ENCODE measurements around the gene NCOA3.
"Not testable (repeated sequence)": the region's sequence is repeated elsewhere in the genome, so short reads cannot be mapped to it uniquely, and the experiment has no call there.

Gene NCOA3

DNA sequence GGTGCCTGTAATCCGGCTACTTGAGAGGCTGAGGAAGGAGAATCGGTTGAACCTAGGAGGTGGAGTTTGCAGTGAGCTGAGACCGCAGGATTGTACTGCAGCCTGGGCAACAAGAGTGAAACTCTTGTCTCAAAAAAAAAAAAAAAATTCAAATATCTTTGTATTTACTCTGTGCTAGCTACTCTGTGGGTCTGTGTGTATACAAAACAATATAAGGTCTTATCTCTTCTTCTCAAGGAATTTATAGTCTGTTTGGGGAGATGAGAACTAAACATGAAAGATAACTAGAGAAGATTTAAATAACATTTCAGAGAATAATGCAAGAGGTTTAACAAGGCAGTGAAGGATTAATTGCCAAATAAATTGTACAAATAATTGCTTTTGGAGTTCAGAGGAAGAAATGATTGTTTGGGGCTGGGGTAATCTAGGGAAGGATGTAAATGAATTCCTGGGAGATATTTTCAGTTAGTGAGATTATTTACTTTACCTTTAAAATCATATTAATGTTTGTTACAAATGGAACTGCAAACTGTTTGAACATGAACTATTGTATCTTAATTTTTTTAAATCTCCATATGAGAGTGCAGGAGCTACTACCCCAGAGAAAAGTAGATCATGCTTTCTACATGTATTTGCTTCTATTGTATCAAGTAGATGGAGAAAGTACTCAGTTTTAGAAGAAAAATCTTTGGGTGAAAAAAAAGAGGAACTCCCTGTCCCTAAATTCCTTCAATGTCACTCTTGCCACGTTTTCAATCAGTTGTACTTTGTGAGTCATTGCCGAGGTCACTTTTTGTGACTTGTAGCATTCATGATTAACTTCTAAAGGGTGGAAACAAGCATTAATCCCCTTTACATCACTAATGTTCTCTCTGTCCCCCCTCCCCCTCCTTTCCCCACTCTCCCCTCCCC, 39.0 kb downstream of the NCOA3 start:
- peak; percentile 49 to 62 for DNase-seq

DNA sequence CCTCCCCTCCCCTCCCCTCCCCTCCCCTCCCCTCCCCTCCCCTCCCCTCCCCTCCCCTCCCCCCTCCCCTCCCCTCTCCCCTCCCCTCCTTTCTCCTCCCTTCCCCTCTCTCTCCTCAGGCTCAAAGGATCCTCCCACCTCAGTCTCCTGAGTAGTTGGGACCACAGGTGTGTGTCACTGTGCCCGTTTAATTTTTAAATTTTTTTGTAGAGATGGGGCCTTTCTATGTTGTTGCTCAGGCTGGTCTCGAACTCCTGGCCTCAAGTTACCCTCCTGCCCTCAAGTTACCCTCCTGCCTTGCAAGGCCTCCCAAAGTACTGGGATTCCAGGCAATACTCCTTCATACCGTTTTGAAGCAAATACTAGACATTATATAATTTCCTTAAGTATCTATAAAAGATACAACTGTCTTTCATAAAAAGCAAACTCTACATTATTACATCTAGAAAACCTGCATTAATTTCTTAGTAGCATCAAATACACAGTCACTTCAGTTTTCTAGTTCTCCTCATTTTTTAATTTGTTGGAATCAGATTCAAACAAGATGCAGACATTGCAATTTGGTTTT, 39.8 kb downstream of the NCOA3 start:
- DNase-seq, result no peak

DNA sequence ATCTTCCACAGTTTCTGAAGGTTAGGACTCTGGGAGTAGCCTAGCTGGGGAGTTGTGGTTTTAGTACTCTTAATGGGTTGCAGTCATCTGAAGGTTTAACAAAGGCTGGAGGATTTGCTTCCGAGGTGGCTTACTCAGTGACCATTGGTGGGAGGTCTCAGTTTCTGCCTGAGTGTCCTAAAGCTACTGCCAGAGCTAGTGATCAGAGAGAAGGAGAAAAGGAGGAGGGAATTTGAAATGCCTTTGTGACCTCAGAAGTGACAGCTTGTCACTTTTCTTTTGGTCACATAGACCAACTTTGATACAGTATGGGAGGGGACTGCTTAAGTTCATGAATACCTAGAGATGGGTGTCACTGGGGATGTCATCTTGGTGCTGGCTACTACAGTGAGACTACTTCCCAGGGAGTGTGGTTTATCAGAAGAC, 41.3 kb downstream of the NCOA3 start:
- DNase-seq, result no peak

DNA sequence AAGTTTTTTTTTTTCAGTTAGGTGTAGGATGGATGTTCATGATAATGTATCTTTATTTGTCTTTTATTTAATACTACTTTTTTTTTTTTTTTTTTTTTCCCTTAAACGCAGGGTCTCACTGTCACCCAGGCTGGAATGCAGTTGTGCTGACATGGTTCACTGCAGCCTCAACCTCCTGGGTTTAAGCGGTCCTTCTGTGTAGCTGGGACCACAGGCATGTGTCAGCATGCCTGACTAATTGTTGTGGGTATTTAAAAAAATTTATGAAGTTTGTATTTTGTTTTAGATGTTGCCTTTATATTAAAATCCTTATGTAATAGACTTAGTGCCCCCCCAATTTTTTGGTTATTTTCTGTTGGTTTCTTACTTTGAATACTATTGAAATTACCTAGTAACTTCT, 42.6 kb downstream of the NCOA3 start:
- no peak for DNase-seq

DNA sequence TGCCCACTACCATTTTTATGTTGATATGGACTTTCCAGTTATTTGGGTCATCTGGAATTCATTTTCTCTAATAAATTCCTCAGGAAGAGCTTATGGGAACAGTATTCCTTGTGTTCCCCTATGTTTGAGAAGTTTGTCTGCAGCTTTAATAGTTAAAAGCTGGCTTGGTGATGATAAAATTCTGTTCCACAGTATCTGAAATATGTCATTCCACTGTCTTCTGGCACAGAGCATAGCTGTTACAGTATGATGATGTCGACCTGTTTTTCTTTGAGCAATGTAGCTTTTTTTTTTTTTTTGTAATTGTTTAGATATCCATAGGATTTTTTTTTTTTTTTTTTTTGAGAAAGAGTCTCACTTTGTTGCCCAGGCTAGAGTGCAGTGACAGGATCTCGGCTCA, 43.2 kb downstream of the NCOA3 start:
- no peak for DNase-seq

DNA sequence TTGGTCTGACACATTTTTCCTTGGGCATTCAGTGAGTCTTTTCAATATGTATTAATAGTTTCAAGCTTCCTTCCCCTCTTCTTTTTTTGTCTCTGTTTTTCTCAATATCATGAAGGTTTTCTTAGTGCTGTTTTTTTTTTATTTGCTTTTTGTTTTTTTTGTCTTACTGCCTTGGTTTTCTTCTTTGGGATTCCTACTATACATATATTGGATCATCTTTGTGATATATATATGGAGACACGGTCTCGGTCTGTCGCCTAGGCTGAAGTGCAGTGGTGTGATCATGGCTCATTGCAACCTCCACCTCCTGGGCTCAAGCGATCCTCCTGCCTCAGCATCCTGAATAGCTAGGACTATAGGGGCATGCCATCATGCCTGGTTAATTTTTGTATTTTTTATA, 43.8 kb downstream of the NCOA3 start:
- no peak for DNase-seq

DNA sequence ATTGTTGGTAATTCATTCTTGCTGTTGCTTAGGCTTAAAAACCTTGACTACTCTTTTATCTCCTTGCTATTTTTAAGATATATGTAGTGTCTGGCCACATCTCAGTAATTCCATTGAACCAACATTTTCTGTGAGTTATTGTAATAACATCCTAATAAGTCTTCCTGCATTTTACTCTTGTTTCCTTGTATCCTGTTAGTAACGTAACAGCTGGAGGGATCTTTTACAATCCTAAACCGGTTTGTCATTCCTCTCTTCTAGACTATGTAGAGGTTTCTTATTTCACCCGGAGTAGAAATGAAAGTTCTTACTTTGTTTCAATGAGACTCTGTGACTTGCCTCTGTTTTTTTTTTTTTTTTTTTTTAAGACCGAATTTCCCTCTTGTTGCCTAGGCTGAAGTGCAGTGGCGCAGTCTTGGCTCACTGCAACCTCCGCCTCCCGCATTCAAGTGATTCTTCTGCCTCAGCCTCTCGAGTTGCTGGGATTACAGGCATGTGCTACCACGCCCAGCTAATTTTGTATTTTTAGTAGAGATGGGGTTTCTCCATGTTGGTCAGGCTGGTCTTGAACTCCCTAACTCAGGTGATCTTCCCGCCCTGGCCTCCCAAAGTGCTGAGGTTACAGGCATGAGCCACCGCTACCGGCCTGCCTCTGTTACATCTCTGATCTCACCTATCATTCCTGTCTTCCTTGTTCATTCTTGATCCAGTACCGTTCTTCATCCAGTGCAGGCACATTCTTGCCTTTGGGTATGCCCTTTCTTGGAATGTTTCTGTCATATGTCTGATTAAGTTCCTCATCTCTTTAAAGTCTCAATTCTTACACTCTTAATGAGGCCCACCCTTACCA, 44.7 kb downstream of the NCOA3 start:
- no peak for DNase-seq

DNA sequence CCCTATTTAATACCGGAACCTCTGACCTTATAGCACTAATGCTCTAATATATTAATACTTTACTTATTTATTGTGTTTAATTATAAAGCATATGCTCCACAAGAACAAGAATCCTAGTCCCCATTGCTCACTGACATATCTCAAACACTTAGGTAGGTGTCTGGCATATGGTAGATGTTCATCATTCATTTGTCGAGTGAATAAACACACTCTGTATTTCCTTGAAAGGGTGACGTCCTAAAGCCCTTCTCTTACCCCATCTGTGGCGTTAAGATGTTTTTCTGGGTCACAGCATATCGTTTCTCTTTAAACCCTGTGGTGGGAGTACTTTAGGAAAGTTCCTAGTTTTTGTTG, 45.3 kb downstream of the NCOA3 start:
- no peak for DNase-seq

DNA sequence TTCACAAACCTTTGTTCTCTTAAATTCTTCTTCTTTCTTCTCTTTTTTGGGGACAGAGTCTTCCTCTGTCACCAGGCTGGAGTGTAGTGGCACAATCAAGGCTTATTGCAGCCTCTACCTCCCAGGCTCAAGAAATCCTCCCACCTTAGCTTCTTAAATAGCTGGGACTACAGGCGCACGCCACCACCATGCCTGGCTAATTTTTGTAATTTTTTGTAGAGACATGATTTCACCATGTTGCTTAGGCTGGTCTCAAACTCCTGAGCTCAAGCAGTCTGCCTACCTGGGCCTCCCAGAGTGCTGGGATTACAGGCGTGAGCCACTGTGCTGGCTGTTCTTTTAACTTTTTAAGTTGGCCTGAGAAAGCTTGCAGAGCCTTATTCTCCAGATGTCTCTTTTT, 48.0 kb downstream of the NCOA3 start:
- DNase-seq, result no peak

DNA sequence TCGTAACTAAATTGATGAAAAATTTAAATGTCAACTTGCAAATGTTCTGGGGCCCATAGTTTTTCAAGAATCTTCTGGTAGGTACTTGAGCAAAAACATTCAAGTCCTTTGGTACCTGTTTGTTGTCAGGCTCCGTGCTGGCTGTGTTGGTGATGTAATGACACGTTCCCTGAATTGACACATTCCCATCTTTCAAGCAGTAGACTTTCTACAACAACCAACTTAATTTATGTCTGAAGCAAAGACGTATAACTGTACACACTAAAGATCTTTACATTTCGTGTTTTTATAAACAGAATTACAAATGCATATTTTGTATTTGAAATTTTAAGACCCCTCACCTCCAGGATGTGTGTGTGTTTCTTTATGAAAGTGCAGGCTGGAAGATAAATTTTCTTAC, 49.5 kb downstream of the NCOA3 start:
- DNase-seq, result no peak

DNA sequence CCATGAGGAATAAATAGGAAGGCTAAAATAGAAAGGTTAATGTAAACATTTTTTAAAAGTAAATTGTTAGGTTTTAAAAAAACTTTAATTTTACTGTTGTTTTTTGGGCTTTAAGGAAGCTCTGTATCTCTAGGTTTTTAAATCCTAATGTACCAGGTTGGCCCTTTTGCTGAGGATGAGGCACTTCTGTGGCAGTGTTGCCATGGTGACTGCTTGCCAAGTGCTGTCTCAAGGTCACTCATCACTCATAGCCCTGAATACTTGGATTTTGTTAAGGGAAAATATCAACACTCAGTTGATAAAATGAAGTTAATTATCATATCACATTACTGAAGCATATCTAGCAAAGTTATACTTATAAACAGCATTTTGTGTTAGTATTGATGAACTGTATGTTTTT, 50.2 kb downstream of the NCOA3 start:
- DNase-seq, result no peak

DNA sequence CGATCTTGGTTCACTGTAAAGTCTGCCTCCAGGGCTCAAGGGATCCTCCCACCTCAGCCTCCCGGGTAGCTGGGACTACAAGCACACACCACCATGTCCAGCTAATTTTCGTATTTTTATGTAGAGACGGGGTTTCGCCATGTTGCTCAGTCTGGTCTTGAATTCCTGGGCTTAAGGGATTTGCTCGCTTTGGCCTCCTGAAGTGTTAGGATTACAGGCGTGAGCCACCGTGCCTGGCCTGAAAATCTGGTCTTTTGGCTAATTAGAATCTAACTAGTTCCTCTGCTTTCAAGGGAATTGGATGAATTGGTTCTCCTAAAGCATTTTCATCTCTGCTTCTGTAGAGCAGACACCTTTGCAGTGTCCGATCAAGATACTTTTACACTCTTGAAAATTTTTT, 51.3 kb downstream of the NCOA3 start:
- DNase-seq, result no peak

DNA sequence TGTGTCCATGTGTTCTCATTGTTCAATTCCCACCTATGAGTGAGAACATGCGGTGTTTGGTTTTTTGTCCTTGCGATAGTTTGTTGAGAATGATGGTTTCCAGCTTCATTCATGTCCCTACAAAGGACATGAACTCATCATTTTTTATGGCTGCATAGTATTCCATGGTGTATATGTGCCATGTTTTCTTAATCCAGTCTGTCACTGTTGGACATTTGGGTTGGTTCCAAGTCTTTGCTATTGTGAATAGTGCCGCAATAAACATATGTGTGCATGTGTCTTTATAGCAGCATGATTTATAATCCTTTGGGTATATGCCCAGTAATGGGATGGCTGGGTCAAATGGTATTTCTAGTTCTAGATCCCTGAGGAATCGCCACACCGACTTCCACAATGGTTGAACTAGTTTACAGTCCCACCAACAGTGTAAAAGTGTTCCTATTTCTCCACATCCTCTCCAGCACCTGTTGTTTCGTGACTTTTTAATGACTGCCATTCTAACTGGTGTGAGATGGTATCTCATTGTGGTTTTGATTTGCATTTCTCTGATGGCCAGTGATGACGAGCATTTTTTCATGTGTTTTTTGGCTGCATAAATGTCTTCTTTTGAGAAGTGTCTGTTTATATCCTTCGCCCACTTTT, 52.0 kb downstream of the NCOA3 start:
- DNase-seq, result not testable (repeated sequence)

DNA sequence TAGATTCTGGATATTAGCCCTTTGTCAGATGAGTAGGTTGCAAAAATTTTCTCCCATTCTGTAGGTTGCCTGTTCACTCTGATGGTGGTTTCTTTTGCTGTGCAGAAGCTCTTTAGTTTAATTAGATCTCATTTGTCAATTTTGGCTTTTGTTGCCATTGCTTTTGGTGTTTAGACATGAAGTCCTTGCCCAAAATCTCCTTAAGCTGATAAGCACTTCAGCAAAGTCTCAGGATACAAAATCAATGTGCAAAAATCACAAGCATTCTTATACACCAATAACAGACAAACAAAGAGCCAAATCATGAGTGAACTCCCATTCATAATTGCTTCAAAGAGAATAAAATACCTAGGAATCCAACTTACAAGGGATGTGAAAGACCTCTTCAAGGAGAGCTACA, 52.6 kb downstream of the NCOA3 start:
- DNase-seq, result not testable (repeated sequence)

DNA sequence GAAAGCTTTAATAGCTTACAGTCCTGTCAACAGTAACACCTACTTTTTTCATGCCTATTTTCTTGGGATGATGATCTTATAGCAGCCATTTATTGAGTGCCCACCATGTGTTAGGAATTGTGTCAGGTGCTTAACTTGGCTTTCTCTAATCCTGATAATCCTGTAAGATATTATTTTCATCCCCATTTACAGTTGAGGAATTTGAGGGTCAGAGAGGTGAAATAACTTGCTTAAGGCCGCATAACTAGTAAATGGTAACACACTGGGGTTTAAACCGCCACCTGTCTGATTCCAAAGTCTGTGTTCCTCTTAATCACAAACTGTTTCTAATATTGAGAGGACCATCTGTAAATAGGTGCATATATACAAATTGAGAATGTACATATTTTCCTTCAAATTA, 55.5 kb downstream of the NCOA3 start:
- DNase-seq, result no peak

DNA sequence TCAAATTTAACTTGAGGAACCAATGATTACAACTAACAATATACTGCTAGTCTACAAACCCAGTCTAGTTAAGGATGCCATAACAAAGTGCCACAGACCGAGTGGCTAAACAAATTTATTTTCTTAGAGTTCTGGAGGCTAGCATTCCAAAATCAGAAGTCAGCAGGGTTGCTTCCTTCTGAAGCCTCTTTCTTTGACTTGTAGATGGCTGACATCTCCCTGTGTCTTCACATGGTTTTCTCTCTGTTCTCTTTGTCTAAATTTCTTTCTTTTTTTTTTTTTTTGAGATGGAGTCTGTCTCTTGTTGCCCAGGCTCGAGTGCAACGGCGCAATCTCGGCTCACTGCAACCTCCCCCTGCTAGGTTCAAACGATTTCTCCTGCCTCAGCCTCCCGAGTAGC, 56.1 kb downstream of the NCOA3 start:
- DNase-seq, result no peak

DNA sequence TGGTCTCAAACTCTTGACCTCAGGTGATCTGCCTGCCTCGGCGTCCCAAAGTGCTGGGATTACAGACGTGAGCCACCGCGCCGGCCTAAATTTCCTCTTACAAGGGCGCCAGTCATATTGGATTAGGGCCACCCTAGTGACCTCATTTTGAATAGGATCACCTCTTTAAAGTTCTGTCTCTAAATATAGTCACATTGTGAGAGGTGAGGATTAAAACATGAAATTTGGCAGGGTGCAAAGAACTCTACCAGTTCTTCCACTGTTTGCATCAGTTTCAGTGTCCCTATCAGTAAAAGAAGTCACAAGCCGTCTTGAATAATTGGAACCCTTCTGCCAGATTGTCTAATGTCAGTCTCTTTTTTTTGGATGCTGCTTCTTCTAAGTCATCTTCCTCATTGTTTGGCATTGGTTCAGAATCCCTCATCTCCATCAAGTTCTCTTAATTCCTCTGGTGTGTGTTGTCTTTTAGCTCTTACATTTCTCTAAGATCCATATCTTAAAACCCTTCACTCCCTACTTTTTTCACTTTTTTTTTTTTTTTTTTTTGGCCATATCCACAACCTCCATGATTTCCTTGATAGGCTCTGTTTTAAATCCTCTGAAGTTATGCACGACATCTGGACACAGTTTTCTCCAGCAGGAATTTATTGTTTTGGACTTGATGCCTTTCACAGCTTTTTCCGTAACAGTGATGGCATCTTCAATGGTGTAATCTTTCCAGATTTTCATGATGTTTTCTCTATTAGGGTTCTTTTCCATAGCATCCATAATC, 56.8 kb downstream of the NCOA3 start:
- no peak for DNase-seq

DNA sequence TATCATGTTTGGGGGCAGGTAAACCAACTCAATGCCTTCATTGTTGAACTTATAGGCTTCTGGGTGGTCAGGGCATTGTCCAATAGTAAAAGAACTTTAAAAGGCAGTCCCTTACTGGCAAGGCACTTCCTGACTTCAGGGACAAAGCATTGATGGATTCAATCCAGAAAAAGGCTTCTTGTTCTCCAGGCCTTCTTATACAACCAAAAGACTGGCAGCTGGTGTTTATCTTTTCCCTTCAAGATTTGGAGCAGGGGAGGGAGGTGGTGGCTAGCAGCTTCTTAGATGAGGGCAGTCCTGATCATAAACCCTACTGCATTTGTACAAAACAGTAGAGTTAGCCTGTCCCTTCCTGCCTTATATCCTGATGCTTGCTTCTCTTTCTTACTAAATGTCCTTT, 57.5 kb downstream of the NCOA3 start:
- DNase-seq, result no peak

DNA sequence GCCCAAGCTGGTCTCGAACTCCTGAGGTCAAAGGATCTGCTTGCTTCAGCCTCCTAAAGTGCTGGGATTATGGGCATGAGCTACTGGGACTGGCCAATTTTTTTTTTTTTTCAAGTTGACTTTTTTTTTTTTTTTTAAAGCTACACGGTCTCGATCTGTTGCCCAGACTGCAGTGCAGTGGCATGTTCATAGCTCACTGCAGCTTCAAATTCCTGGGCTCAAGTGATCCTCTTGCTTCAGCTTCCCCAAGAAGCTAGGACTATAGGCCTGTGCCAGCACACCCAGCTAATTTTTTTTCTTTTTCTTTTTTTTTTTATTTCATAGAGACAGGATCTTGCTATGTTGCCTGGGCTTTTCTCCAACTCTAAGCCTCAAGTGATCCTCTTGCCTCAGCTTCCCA, 59.5 kb downstream of the NCOA3 start:
- DNase-seq, result no peak

DNA sequence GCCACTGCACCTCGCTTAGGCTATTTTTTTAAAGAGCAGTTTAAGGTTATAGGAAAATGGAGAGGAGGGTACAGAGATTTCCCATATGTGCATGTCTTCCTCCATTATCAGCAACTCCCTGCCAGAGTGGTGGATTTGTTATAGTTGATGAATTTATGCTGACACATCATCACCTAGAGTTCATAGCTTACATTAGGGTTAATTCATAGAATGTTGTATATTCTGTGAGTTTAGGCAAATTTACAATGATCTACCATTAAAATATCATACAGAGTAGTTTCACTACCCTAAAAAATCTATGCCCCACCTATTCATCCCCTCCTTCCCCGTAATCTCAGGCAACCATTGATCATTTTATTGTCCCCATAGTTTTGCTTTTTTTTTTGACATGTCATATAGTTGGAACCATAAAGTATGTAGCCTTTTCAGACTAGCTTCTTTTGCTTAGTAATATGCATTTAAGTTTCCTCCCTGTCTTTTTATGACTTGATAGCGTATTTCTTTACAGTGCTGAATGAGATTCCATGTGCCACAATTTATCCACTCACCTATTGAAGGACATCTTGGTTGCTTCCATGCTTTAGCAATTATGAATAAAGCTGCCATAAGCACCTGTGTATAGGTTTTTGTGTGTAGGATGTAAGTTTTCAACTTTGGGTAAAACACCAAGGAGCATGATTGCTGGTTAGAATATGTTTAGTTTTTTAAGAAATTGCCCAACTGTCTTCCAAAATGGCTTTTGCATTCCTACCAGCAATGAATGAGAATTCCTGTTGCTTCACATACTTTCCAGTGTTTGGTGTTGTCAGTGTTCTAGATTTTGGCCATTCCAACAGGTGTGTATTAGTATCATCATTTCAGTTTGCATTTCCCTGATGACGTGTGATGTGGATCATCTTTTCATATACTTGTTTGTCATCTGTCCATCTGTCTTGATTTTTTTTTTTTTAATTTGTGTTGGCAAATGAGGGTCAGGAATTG, 60.2 kb downstream of the NCOA3 start:
- DNase-seq, result no peak

DNA sequence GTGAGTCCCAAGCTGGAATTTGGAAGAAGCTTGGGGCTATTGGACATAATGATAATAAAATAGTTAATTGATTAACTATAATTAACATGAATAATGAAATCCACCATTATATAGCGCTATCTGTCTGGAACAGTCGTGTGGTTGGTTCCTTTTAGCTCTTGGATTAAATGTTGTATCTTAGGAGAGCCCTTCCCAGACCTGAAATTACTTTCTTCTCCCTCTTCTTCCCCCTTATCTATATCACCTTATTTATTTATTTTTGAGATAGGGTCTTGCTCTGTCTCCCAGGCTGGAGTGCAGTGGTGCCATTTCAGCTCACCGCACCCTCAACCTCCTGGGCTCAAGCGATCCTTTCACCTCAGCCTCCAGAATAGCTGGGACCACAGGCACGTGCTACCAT, 64.6 kb downstream of the NCOA3 start:
- DNase-seq, result no peak

All from inflammatory macrophage treated with lipopolysaccharide for 1 hour (primary cell).